IMR-90 (cell line): ENCODE data around the gene SHLD1.

ENCODE experiments used
- BHLHE40 ChIP-seq: fragments of 150-350 bp; IDR thresholded peaks from 2 replicates; pipeline ENCODE4 v1.6.1; 2016; ENCODE audit warnings: mild to moderate bottlenecking, low read depth, low read length
- CEBPB ChIP-seq: IDR thresholded peaks from 2 replicates; pipeline ENCODE4 v1.6.1; 2012; ENCODE audit warnings: low read depth, low read length, improper control_type of control experiment
- CHD1 ChIP-seq: IDR thresholded peaks from 2 replicates; pipeline ENCODE4 v1.6.1; 2012; ENCODE audit warnings: low read depth, low read length, improper control_type of control experiment
- POLR2A ChIP-seq: IDR thresholded peaks from 2 replicates; pipeline ENCODE4 v1.6.1; 2012; ENCODE audit warnings: mild to moderate bottlenecking, low read depth, low read length
- RFX5 ChIP-seq: IDR thresholded peaks from 2 replicates; pipeline ENCODE4 v1.8.0; 2012; ENCODE audit warnings: low read depth, mild to moderate bottlenecking, low read length, moderate library complexity
- SMC3 ChIP-seq: fragments of 150-350 bp; IDR thresholded peaks from 2 replicates; pipeline ENCODE4 v1.6.1; 2016; ENCODE audit warnings: low read depth, mild to moderate bottlenecking, antibody characterized with exemption, low read length, moderate library complexity
- TF ChIP-seq, protein P1 (sequence below): conservative IDR thresholded peaks from 2 replicates; pipeline ENCODE4 v1.5.1; 2012; ENCODE audit warnings: mild to moderate bottlenecking, low read depth, low read length, improper control_type of control experiment
- TF ChIP-seq, protein P2 (sequence below): fragments of 150-350 bp; IDR thresholded peaks from 2 replicates; pipeline ENCODE4 v1.6.1; 2016; ENCODE audit warnings: low read depth, mild to moderate bottlenecking, low read length, moderate library complexity, borderline replicate concordance
- TF ChIP-seq, protein P3 (sequence below): fragments of 150-350 bp; IDR thresholded peaks from 2 replicates; pipeline ENCODE4 v1.6.1; 2017; ENCODE audit warnings: mild to moderate bottlenecking, antibody characterized with exemption, low read length, low read depth

DNA sequence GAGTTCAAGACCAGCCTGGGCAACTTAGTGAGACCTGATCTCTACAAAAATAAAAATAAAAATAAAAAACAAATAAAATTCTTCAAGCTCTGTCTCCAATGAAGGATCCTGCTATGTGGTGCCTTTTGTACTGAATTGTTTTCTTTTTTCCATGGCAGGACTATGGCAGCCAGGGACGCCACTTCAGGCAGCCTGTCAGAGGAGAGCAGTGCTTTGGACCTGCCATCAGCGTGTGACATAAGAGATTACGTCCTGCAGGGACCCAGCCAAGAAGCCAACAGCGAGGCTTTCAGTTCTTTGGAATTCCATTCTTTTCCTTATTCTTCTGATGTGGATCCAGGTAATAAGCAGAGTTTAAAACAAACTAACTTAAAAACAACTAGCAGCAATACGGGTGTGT, 22.5 kb downstream of the SHLD1 start:
- TF ChIP-seq, protein P1, sequence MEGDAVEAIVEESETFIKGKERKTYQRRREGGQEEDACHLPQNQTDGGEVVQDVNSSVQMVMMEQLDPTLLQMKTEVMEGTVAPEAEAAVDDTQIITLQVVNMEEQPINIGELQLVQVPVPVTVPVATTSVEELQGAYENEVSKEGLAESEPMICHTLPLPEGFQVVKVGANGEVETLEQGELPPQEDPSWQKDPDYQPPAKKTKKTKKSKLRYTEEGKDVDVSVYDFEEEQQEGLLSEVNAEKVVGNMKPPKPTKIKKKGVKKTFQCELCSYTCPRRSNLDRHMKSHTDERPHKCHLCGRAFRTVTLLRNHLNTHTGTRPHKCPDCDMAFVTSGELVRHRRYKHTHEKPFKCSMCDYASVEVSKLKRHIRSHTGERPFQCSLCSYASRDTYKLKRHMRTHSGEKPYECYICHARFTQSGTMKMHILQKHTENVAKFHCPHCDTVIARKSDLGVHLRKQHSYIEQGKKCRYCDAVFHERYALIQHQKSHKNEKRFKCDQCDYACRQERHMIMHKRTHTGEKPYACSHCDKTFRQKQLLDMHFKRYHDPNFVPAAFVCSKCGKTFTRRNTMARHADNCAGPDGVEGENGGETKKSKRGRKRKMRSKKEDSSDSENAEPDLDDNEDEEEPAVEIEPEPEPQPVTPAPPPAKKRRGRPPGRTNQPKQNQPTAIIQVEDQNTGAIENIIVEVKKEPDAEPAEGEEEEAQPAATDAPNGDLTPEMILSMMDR = no peak
- TF ChIP-seq POLR2A (no peak), SMC3 (no peak), RFX5 (no peak), CEBPB (no peak), BHLHE40 (no peak), CHD1 (no peak)
- TF ChIP-seq, protein P2, sequence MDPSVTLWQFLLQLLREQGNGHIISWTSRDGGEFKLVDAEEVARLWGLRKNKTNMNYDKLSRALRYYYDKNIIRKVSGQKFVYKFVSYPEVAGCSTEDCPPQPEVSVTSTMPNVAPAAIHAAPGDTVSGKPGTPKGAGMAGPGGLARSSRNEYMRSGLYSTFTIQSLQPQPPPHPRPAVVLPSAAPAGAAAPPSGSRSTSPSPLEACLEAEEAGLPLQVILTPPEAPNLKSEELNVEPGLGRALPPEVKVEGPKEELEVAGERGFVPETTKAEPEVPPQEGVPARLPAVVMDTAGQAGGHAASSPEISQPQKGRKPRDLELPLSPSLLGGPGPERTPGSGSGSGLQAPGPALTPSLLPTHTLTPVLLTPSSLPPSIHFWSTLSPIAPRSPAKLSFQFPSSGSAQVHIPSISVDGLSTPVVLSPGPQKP = no peak
- TF ChIP-seq, protein P3, sequence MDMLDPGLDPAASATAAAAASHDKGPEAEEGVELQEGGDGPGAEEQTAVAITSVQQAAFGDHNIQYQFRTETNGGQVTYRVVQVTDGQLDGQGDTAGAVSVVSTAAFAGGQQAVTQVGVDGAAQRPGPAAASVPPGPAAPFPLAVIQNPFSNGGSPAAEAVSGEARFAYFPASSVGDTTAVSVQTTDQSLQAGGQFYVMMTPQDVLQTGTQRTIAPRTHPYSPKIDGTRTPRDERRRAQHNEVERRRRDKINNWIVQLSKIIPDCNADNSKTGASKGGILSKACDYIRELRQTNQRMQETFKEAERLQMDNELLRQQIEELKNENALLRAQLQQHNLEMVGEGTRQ = no peak
